Cerebellar nuclear complex (tissue), 1 donor: ENCODE data around the gene PIK3CB.
"Not testable (repeated sequence)": the region's sequence is repeated elsewhere in the genome, so short reads cannot be mapped to it uniquely, and the experiment has no call there.

Source experiments
- DNase-seq, 2 experiments: peaks; one replicate each; lab custom pipeline; 2025; lab: John Stamatoyannopoulos, UW

The PIK3CB gene

GRCh38 chr3:138680974-138681373, 153.8 kb downstream of the PIK3CB start:
- not testable (repeated sequence) for DNase-seq

- DNase-seq, result no peak
Observed at GRCh38 chr3:138678874-138679392, 155.8 kb downstream of the PIK3CB start.

GRCh38 chr3:138678086-138678485, 156.6 kb downstream of the PIK3CB start:
- DNase-seq, result no peak

- DNase-seq, result no peak
Observed at GRCh38 chr3:138675393-138675792, 159.3 kb downstream of the PIK3CB start.

GRCh38 chr3:138673641-138674530, 160.8 kb downstream of the PIK3CB start:
- DNase-seq, result no peak

GRCh38 chr3:138670407-138670806, 164.3 kb downstream of the PIK3CB start:
- no peak for DNase-seq

- no peak for DNase-seq
Observed at GRCh38 chr3:138668107-138668506, 166.6 kb downstream of the PIK3CB start.

GRCh38 chr3:138657508-138657907, 177.2 kb downstream of the PIK3CB start:
- DNase-seq, result no peak

- no peak for DNase-seq
Observed at GRCh38 chr3:138653567-138653966, 181.2 kb downstream of the PIK3CB start.

GRCh38 chr3:138649134-138649533, 185.6 kb downstream of the PIK3CB start:
- DNase-seq, result no peak

GRCh38 chr3:138646513-138646912, 188.2 kb downstream of the PIK3CB start:
- no peak for DNase-seq

GRCh38 chr3:138646008-138646407, 188.7 kb downstream of the PIK3CB start:
- no peak for DNase-seq

GRCh38 chr3:138642927-138643253, 191.8 kb downstream of the PIK3CB start:
- no peak for DNase-seq

- no peak for DNase-seq
Observed at GRCh38 chr3:138642226-138642926, 192.4 kb downstream of the PIK3CB start.

GRCh38 chr3:138640537-138640936, 194.2 kb downstream of the PIK3CB start:
- DNase-seq, result no peak

GRCh38 chr3:138638641-138639040, 196.1 kb downstream of the PIK3CB start:
- no peak for DNase-seq

GRCh38 chr3:138629526-138629925, 205.2 kb downstream of the PIK3CB start:
- no peak for DNase-seq

GRCh38 chr3:138625707-138626365, 208.9 kb downstream of the PIK3CB start:
- no peak for DNase-seq

GRCh38 chr3:138624518-138624917, 210.2 kb downstream of the PIK3CB start:
- no peak for DNase-seq

GRCh38 chr3:138620431-138620830, 214.3 kb downstream of the PIK3CB start:
- DNase-seq, result no peak

- DNase-seq, result no peak
Observed at GRCh38 chr3:138615462-138615861, 219.3 kb downstream of the PIK3CB start.

- no peak for DNase-seq
Observed at GRCh38 chr3:138609898-138610266, 224.8 kb downstream of the PIK3CB start.
